ENCODE data around the gene ITPR2. TPM values are rescaled to one million over a fixed set of nuclear protein-coding genes. Genes with fewer than 3 reads are reported as not detected.
A peak's percentile ranks its signal among the peaks of the same experiment; 100 is the strongest.

ITPR2 gene
- total and polyA plus RNA-seq, 2 of the 13 experiments (the other 11 are each of a cell fraction or from before 2014, with no cell fraction given) = 31.9 to 81.9 TPM

DNA sequence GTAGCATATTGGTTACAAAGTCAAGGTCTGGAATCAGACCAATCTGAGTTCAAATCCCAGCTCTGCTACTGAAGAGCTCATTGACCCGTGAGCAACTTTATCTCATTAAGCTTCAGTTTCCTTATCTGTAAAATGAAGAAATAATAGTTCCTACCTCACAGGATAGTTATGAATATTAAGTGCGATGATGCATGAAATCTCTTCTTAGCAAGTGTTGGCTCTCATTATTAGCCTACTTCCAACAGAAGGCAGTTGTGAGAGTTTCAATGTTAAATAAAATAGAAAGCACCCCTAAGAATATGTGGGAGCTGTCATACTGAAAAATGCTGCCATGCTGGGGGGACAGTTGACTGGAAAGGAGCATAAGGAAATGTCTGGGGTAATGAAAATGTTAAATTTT is 39.0 kb upstream of the ITPR2 start:
- TF ChIP-seq ZBTB7B (CRISPR knock-in tag; IDR thresholded peaks at IDR 0.05) (no peak), RFX5 (IDR thresholded peaks at IDR 0.05; ENCODE audit: low read depth, low read length) (no peak), NR2F6 (IDR thresholded peaks at IDR 0.05) (no peak), NR2F6 (CRISPR knock-in tag; IDR thresholded peaks at IDR 0.05) (no peak), TMF1 (CRISPR knock-in tag; IDR thresholded peaks at IDR 0.05; ENCODE audit: low read depth) (no peak)
- TF ChIP-seq, protein P1, sequence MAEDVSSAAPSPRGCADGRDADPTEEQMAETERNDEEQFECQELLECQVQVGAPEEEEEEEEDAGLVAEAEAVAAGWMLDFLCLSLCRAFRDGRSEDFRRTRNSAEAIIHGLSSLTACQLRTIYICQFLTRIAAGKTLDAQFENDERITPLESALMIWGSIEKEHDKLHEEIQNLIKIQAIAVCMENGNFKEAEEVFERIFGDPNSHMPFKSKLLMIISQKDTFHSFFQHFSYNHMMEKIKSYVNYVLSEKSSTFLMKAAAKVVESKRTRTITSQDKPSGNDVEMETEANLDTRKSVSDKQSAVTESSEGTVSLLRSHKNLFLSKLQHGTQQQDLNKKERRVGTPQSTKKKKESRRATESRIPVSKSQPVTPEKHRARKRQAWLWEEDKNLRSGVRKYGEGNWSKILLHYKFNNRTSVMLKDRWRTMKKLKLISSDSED (CRISPR knock-in tag; IDR thresholded peaks at IDR 0.05) = no peak
- FAIRE-seq (no peak), ATAC-seq (no peak), DNase-seq (ENCODE audit: low spot score) (no peak)
- H3K27ac ChIP-seq (ENCODE audit: extremely low read length, insufficient read depth, low read length) = no peak overlapping the region
- no peaks in the 10 kb centered on the region for H3K36me3 ChIP-seq (replicated peaks in 1 of 2; ENCODE audit: control insufficient read depth in 1 of 2, insufficient read depth in 2 of 2, low read length in 2 of 2)
- H2AFZ ChIP-seq (ENCODE audit: low read length) = no peak overlapping the region
- POLR2A ChIA-PET = no interaction called here
- no peaks in the 10 kb centered on the region for H4K20me1 ChIP-seq (ENCODE audit: insufficient read depth, low read length)
- CTCF ChIA-PET (ENCODE audit: low intra/inter-chr PET ratio, low total read pairs) = no interaction called here
- H3K4me2 ChIP-seq (ENCODE audit: low read depth, low read length) = no peak overlapping the region
- BruUV-seq (replicated peaks) = no TSS peak
- no peaks in the 10 kb centered on the region for H3K9me3 ChIP-seq (ENCODE audit: low read length)
- H3K79me2 ChIP-seq (ENCODE audit: insufficient read depth, low read length) = no peaks in the 10 kb centered on the region
- H3K4me1 ChIP-seq (ENCODE audit: insufficient read depth, low read length) = peaks cover 26% of the 10 kb centered on the region
- 73% methylated on average over 2 of the region's 2 CpGs for WGBS (ENCODE audit: low lambda C conversion rate)
- in situ Hi-C loops (cut with HindIII; ENCODE audit: extremely low pct_ligation_motif_present, low pct_unique_long_range_greater_than_20kb) (no loop called here), intact Hi-C loops (cut with micrococcal nuclease; ENCODE audit: unreplicated experiment) (no loop called here)
- no peak overlapping the region for H3K9ac ChIP-seq (ENCODE audit: insufficient read depth, low read depth, low read length)
- no peak overlapping the region for H3K4me3 ChIP-seq (replicated peaks in 1 of 3; ENCODE audit: insufficient read depth in 1 of 3, low read depth in 2 of 3, low read length in 3 of 3)
- H3K27me3 ChIP-seq (ENCODE audit: control insufficient read depth in 1 of 2, insufficient read depth in 2 of 2, low read length in 2 of 2) = peaks cover 0 to 5% of the 10 kb centered on the region in 2 experiments; a peak in 1 of 5 replicates

DNA sequence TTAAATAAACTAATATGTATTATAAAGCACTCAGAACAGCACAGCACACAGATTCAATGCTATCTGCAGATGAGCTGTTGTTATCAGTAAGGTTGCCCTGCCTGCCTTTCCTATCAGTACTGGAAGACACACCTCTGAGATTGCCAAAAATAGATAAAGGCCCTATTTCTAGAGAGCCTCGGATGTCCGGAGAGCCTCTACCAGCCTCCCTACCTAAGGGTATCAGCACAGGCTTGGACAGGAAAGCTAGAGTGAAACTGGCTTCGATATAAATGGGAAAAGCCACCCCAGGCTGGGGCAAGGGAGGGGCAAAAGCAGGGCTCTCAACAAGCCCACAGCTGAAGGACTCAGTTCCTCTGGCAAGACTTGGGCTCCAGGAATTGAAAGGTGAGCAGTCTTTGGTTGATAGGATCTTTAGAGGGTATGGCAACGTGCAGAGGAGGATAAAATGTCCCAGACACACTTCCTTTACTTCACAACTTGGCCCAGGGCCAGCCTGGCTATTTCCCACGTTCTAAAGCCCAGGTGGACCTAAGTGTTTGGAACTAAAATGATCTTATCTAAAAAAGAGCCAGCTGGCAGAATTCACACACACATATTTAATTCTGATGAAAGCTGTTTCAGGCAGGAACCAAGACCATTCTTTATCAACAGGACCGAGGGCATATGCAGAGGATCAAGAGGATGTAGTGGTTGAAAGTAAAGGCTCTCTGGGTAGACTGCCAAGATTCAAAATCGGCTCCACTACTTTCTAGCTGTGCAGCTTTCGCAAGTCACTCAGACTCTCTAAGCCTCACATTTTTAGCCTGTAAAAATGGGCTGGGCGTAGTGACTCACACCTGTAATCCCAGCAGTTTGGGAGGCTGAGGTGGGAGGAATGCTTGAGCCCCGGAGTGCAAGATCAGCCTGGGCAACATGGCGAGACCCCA is 37.8 kb upstream of the ITPR2 start:
- no peak overlapping the region for H3K4me3 ChIP-seq (replicated peaks in 1 of 3; ENCODE audit: insufficient read depth in 1 of 3, low read depth in 2 of 3, low read length in 3 of 3)
- FAIRE-seq = no peak
- ATAC-seq = peak; percentile 52
- H3K4me1 ChIP-seq (ENCODE audit: insufficient read depth, low read length) = peaks cover 26% of the 10 kb centered on the region
- no peaks in the 10 kb centered on the region for H3K36me3 ChIP-seq (replicated peaks in 1 of 2; ENCODE audit: control insufficient read depth in 1 of 2, insufficient read depth in 2 of 2, low read length in 2 of 2)
- in situ Hi-C loops (cut with HindIII; ENCODE audit: extremely low pct_ligation_motif_present, low pct_unique_long_range_greater_than_20kb) = no loop called here
- H2AFZ ChIP-seq (ENCODE audit: low read length) = no peak overlapping the region
- peak overlapping the region; percentile 30 for H3K4me2 ChIP-seq (ENCODE audit: low read depth, low read length)
- no TSS peak for BruUV-seq (replicated peaks)
- H3K9ac ChIP-seq (ENCODE audit: insufficient read depth, low read depth, low read length) = no peak overlapping the region
- DNase-seq (ENCODE audit: low spot score) = no peak
- no peaks in the 10 kb centered on the region for H4K20me1 ChIP-seq (ENCODE audit: insufficient read depth, low read length)
- intact Hi-C loops (cut with micrococcal nuclease; ENCODE audit: unreplicated experiment) = no loop called here
- no peaks in the 10 kb centered on the region for H3K79me2 ChIP-seq (ENCODE audit: insufficient read depth, low read length)
- peaks cover 0 to 5% of the 10 kb centered on the region in 2 experiments; a peak in 2 of 5 replicates for H3K27me3 ChIP-seq (ENCODE audit: control insufficient read depth in 1 of 2, insufficient read depth in 2 of 2, low read length in 2 of 2)
- no peak overlapping the region for H3K27ac ChIP-seq (ENCODE audit: extremely low read length, insufficient read depth, low read length)
- POLR2A ChIA-PET = interaction anchor here (1.7 kb wide), 1 partner anchor 37 kb away, joined by 3 read pairs; the partner anchor contains the start of gene ITPR2
- CTCF ChIA-PET (ENCODE audit: low intra/inter-chr PET ratio, low total read pairs) = no interaction called here
- H3K9me3 ChIP-seq (ENCODE audit: low read length) = no peaks in the 10 kb centered on the region
- 0 out of 2 replicates have a peak, but pooled peaks have one; percentile 24 for TF ChIP-seq NFIC (IDR thresholded peaks at IDR 0.05; ENCODE audit: low read length)
- no peak for TF ChIP-seq ZIK1 (CRISPR knock-in tag; IDR thresholded peaks at IDR 0.05; ENCODE audit: borderline replicate concordance, low read depth)
- WGBS (ENCODE audit: low lambda C conversion rate) = 33% methylated on average over 11 of the region's 11 CpGs
